NCI-H1694 (cell line): ENCODE data around the gene RPS24.

Experiments used
- DNase-seq: peaks from one replicate; lab custom pipeline; 2025; lab: John Stamatoyannopoulos, UW

RPS24 gene

DNA sequence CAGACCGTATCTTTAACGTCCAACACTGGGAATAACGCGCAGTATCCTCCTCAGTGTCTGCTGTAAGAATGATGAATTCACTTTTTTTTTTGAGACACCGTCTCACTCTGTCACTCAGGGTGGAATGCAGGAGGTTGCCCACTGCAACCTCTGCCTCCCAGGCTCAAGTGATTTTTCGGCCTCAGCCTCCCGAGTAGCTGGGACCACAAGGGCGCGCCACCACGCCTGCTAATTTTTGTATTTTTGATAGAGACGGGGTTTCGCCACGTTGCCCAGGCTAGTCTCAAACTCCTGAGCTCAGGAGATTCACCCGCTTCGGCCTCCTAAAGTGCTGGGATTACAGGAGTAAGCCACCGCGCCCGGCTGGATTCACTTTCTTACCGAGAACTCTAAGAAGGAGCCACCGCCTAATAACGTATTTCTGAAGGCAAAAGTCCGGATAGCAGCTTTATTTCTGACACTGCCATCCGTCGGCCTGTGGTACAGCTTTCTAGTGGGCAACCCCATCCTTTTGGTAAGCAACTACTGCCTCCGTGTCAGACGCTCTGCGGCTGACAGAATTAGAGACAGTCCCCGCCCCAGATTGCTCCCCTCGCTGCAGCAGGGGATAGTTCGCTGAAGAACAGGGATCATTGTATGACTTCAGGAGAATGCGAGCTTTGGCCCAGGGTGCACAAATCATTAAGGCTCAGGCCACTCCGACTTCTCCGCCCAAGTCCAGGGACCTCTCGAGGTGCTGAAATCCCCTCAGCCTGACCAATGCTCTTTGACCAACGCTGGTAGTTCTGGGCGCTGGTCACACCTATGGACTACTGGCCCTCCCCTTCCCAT, 5.0 kb upstream of the RPS24 start:
- no peak for DNase-seq

DNA sequence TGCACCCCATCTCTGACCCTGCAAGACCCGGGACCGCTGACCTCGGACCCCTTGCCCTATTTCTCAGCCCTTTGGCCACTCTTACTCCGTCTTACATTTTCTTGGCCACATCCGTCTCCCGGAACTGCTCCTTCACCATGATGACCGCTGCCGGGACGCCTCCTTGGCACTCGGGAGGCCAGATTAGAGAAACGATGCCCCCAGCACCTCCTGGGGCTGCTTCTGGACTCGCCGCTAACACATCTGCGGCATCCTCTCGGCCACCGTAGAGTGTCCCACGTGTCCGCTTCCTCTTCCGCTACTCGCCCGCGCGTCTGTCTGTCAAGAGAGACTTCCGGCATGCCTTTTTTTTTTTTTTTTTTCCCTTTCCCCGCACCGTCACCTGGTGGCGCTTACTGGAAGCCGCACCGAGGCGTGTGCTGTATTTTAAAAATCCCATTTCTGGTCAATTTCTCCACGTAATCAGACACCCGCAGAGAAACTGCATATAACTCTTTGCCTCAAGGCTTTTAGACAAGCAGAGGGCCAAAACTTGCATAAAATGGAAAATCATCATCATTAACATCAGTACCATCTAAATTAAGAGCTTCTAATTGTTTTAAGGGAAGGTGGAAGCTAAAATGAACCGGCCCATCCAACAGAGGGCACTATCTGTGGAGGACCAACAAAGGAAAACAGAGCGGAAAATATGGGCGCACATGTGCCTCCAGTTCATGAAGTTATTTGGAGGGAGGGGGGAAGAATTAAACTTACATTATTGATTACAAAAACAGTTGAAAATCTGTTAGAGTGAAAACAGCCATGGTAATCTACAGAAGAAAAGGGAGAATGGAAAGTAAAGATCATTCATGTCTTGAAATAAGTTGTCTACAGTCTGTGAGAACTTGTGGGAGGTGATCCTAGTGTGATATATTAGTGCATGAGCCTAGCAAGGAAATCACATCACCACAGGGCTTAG, 4.1 kb upstream of the RPS24 start, which contains the start of gene POLR3A:
POLR3A (minus strand) TSS at position 247 of the 958 bp plus-strand sequence; CDS start at position 139, 108 bp downstream.
- peak; percentile 90 for DNase-seq

DNA sequence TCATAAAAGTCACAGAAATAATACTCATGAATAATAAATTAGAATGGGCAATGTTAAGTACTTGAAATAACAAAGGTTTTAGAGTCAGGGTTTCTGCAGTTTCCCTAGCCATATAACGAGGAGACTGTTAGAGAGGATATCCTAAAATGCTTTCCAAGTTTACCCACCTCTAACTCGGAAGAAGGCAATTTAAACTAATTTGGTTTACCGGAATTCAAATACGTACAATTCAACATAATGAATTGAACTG, 351 bp upstream of the RPS24 start:
- no peak for DNase-seq

GRCh38 chr10:78035025-78035424, 1.4 kb downstream of the RPS24 start:
- DNase-seq, result no peak

- no peak for DNase-seq
Observed at GRCh38 chr10:78035437-78035836, 1.8 kb downstream of the RPS24 start.

DNA sequence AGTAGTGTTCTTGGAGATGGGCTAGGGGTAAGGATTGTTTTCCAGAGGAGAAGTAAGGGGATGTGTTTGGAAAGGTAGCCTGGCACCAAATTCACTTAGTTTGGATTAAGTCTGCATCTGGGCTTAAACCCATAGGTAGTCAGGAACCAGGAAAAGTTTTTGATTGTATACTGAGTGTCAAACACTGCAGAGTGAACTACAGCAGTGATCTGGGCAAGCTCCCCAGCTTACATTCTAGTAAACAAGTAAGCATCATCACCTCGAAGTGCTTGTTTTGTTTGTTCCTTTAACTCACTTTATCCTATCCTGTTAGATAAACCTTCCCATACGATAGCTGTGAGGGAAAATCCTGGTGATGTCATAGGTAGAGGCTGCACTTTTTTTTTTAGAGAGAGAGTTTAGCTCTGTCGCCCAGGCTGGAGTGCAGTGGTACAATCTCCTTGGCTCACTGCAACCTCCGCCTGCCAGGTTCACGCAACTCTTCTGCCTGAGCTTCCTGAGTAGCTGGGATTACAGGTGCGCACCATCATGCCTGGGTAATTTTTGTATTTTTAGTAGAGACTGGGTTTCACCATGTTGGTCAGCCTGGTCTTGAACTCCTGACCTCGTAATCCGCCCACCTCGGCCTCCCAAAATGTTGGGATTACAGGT, 2.4 kb downstream of the RPS24 start:
- no peak for DNase-seq

DNA sequence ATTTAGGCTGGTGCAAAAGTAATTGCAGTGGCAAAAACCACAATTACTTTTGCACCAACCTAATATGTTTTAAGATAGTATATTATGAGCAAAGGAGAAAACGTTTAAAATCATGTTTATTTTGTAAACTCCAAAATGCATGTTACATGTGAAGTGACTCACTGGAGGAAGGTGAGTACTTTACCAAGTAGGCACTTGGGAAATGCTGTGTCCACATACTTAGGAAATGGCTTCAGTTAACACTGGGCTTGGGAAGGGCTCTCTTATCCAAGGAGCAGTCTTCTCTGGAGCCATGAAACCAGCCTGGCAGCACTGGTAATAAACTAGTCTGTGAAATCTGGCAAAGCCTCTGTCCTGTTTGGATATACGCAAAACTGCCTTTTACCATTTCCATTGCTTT, 4.4 kb downstream of the RPS24 start:
- no peak for DNase-seq

DNA sequence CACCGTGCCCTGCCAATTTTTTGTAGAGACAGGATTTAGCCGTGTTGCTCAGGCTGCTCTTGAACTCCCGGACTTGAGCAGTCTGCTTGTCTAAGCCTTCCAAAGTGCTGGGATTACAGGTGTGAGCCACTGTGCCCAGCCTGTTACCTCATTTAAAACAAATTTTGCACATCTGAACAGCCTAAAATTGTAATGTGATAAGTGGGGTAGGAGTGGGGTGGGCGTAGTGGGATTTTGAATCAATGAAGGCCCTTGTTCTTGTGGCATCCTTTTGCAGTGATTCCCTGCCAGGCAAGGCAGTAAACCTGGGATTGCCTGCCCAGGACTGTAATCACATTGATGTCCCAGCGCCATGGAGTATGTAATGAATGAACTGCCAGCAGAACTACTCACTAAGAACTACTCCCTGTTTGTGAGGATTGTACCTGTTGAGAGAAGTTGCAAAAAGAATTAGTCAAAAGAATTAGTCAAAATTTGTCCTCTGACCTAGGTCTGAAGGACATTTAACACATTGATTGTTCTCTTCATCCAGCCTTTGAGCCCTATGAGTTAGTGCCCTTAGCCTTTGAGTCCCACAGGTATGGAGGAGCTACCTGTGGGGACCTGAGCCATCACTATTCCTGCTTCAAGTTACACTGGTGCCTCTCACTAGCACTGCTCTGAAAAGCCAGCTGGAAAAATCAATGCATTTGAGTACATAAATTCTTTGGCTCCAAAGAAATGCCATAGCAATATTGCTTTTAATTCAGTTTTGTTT, 5.3 kb downstream of the RPS24 start:
- DNase-seq, result no peak

DNA sequence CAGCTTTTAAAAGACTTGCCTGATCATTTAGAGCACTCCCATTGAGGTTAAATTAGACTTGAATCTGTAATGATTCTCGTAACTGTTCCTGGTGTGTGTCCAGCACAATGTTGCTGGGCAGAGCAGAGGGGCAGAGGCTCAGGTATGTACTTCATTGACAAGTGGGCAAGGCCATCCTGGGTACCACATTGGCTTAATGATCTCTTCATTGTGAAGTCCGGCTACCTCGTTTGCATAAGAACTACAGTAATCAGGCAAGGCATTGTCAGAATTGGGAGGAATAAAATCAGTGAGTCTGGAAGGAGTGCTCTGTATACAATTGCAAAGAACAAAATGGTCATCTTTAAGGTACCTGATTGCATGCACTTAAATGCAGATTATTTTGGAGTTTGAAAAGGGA, 6.1 kb downstream of the RPS24 start:
- DNase-seq, result no peak

DNA sequence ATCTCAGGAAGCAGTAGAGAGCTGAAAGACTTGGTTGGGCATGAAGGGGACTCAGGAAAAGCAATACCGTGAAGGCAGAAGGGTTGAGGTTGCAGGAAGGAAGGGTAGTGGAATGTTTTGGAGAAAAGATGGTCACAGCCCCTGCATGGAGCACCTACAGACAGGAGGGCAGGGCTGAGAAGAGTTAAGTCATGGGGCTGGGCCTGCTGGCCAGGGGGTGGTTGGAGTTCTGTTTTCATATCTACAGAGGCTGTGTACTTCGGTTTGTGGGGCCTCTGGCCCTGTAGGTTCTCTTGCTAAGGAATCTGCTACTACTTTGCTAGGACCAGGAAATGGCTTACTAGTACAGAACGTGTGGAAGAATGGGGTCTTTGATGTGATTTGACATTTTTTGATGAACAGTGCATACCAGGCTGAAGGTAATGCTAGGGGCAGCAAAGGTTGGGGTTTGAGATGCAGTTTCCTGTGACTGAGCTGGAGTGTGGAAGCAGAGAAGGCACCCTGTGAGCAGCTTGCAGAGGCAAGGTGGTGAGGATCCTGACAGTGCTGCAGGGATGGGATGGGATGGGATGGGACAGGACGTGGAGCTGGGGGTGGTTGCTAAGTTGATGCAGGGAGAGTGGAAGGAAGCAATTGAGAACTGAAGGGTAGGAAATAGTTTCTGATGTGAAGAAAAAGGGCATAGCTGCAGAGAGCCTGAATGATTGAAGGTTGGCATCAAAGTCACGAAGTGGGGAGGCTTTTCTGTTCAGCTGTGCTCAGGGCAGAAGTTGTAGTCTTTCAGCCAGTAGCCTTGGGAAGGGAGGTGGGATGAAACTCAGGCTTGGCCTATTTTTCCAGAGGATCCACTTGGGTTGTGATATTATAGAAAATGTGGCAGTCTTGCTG, 7.8 kb downstream of the RPS24 start:
- no peak for DNase-seq

- DNase-seq, result no peak
Observed at GRCh38 chr10:78042058-78042751, 8.5 kb downstream of the RPS24 start.

DNA sequence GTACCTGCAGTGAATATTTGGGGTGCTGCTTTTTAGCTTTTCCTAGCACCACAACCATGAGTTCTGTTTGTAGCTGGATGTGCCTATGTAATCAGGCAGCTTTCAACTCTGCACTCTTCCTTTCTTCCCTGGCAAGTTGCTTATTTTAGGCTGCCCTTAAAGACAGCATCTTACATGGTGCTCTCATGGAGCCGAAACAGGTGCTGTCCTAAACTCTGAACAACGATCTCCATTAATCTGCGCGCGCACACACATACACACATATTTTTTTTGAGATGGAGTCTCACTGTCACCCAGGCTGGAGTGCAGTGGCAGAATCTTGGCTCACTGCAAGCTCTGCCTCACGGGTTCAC, 9.1 kb downstream of the RPS24 start:
- DNase-seq, result no peak

GRCh38 chr10:78044179-78044578, 10.5 kb downstream of the RPS24 start:
- DNase-seq, result no peak

GRCh38 chr10:78044699-78045098, 11.0 kb downstream of the RPS24 start:
- DNase-seq, result no peak

DNA sequence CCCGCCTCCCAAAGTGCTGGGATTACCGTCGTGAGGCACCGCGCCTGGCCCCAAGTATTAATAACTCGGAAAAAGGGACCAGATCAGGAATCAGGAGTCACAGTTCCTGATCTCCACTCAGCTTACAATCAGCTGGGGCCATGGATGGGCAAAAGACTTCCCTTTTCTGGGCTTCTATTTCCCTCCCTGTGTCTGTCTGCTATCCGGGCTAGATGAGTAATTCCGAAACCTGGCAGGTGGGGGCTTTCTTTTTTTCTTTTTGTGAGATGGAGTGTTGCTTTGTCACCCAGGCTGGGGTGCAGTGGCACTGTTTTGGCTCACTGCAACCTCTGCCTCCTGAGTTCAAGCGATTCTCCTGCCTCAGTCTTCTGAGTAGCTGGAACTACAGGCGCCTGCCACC, 11.6 kb downstream of the RPS24 start:
- no peak for DNase-seq

- DNase-seq, result no peak
Observed at GRCh38 chr10:78045856-78046255, 12.2 kb downstream of the RPS24 start.

GRCh38 chr10:78046711-78047269, 13.1 kb downstream of the RPS24 start:
- DNase-seq, result no peak

DNA sequence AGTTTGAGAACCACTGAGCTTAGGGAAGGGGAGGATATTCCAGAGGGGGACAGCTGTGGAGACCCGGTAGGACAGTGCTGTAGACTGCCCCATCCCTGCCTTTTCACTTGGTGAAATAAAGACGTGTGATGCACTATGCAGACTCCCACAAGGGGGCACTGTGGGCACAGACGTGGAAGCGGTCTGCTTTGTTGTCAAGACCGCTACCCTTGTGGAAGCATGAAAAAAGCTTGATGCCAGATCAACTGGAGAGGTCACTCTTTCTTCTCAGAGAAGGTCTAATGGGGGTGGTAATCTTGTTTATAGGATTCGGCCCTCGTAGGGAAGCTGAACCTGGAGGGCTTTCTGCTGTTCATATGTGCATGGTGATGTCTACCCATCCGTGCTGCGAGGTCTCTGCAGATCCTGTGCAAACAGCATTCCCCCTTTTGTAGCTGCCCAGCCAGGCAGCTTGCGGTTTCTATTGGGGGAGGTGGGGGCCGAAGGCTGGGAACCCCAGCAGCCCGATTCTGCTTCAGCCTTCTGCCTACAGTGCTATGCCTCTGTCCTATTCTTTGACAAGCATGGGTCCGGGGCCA, 13.7 kb downstream of the RPS24 start:
- peak; percentile 90 for DNase-seq

GRCh38 chr10:78049851-78050250, 16.2 kb downstream of the RPS24 start:
- no peak for DNase-seq
